WTC11 (cell line): ENCODE results near the gene FIS1. TPM values are rescaled to one million over a fixed set of nuclear protein-coding genes. Genes with fewer than 3 reads are reported as not detected.

Experiments
- ATF1 ChIP-seq: sonication (generic); formaldehyde crosslinking; IDR thresholded peaks from 2 replicates; pipeline ENCODE4 v1.8.1; 2023; ENCODE audit warnings: mild to moderate bottlenecking, moderate library complexity, missing genetic modification reagents
- CBFB ChIP-seq: sonication (generic); formaldehyde crosslinking; IDR thresholded peaks from 2 replicates; pipeline ENCODE4 v1.8.1; 2022; ENCODE audit warnings: mild to moderate bottlenecking, low read depth, missing genetic modification reagents
- CREB1 ChIP-seq: sonication (generic); formaldehyde crosslinking; IDR thresholded peaks from 2 replicates; pipeline ENCODE4 v1.8.0; 2023; ENCODE audit warnings: mild to moderate bottlenecking, missing genetic modification reagents
- CREM ChIP-seq: sonication (generic); formaldehyde crosslinking; IDR thresholded peaks from 2 replicates; pipeline ENCODE4 v1.8.1; 2022; ENCODE audit warnings: mild to moderate bottlenecking, missing genetic modification reagents, moderate library complexity
- EMX1 ChIP-seq: fragments of 250-450 bp; sonication (Bioruptor Pico); IDR thresholded peaks from 2 replicates; pipeline ENCODE4 v1.8.0; 2021; ENCODE audit warnings: mild to moderate bottlenecking
- ETV6 ChIP-seq: sonication (generic); formaldehyde crosslinking; IDR thresholded peaks from 2 replicates; pipeline ENCODE4 v1.8.1; 2022; ENCODE audit warnings: mild to moderate bottlenecking, missing genetic modification reagents
- FOXJ3 ChIP-seq: sonication (generic); formaldehyde crosslinking; IDR thresholded peaks from 2 replicates; pipeline ENCODE4 v1.9.0; 2021; ENCODE audit warnings: missing genetic modification reagents, mild to moderate bottlenecking, borderline replicate concordance
- FOXP1 ChIP-seq: sonication (generic); formaldehyde crosslinking; IDR thresholded peaks from 2 replicates; pipeline ENCODE4 v1.8.0; 2022; ENCODE audit warnings: missing genetic modification reagents, mild to moderate bottlenecking, moderate library complexity, borderline replicate concordance
- GABPB1 ChIP-seq: sonication (generic); formaldehyde crosslinking; IDR thresholded peaks from 2 replicates; pipeline ENCODE4 v1.8.1; 2023; ENCODE audit warnings: mild to moderate bottlenecking, missing genetic modification reagents
- JAZF1 ChIP-seq: fragments of 250-450 bp; sonication (Bioruptor Pico); IDR thresholded peaks from 2 replicates; pipeline ENCODE4 v1.9.0; 2021; ENCODE audit warnings: moderate library complexity, mild to moderate bottlenecking, inconsistent platforms
- MYBL2 ChIP-seq: sonication (generic); formaldehyde crosslinking; IDR thresholded peaks from 2 replicates; pipeline ENCODE4 v1.8.1; 2023; ENCODE audit warnings: mild to moderate bottlenecking, moderate library complexity, missing genetic modification reagents
- NFATC4 ChIP-seq: fragments of 250-450 bp; sonication (Bioruptor Pico); IDR thresholded peaks from 2 replicates; pipeline ENCODE4 v1.9.0; 2021; ENCODE audit warnings: mild to moderate bottlenecking
- NR2C2 ChIP-seq: sonication (generic); formaldehyde crosslinking; IDR thresholded peaks from 2 replicates; pipeline ENCODE4 v1.8.0; 2022; ENCODE audit warnings: mild to moderate bottlenecking, missing genetic modification reagents
- RELA ChIP-seq: sonication (generic); formaldehyde crosslinking; IDR thresholded peaks from 2 replicates; pipeline ENCODE4 v1.8.1; 2022; ENCODE audit warnings: missing genetic modification reagents, mild to moderate bottlenecking, borderline replicate concordance
- TCF7 ChIP-seq: sonication (generic); formaldehyde crosslinking; IDR thresholded peaks from 2 replicates; pipeline ENCODE4 v1.8.0; 2022; ENCODE audit warnings: mild to moderate bottlenecking, low read depth, missing genetic modification reagents, moderate library complexity
- ZNF121 ChIP-seq: sonication (generic); formaldehyde crosslinking; IDR thresholded peaks from 2 replicates; pipeline ENCODE4 v1.8.0; 2023; ENCODE audit warnings: missing genetic modification reagents
- ZNF423 ChIP-seq: fragments of 250-450 bp; sonication (Bioruptor Pico); IDR thresholded peaks from 2 replicates; pipeline ENCODE4 v2.1.2; 2022; ENCODE audit warnings: mild to moderate bottlenecking, moderate library complexity
- total RNA-seq: library from RNA; stranded (reverse); gene quantifications from 3 replicates; pipeline ENCODE4 v1.2.3, GENCODE V29; 2021
- TF ChIP-seq, protein P1 (sequence below): sonication (generic); formaldehyde crosslinking; IDR thresholded peaks from 2 replicates; pipeline ENCODE4 v1.8.1; 2022; ENCODE audit warnings: mild to moderate bottlenecking, missing genetic modification reagents, moderate library complexity, borderline replicate concordance
- TF ChIP-seq, protein P2 (sequence below): sonication (generic); formaldehyde crosslinking; IDR thresholded peaks from 2 replicates; pipeline ENCODE4 v1.8.1; 2023; ENCODE audit warnings: mild to moderate bottlenecking, missing genetic modification reagents, moderate library complexity
- TF ChIP-seq, protein P3 (sequence below): sonication (generic); formaldehyde crosslinking; conservative IDR thresholded peaks from 2 replicates; pipeline ENCODE4 v1.8.1; 2023; ENCODE audit warnings: mild to moderate bottlenecking, low read depth, missing genetic modification reagents, moderate library complexity
- TF ChIP-seq, protein P4 (sequence below): sonication (generic); formaldehyde crosslinking; IDR thresholded peaks from 2 replicates; pipeline ENCODE4 v1.8.0; 2022; ENCODE audit warnings: mild to moderate bottlenecking, missing genetic modification reagents
- TF ChIP-seq, protein P5 (sequence below): fragments of 250-450 bp; sonication (Bioruptor Pico); conservative IDR thresholded peaks from 2 replicates; pipeline ENCODE4 v1.9.0; 2021; ENCODE audit warnings: mild to moderate bottlenecking
- TF ChIP-seq, protein P6 (sequence below): sonication (generic); formaldehyde crosslinking; IDR thresholded peaks from 2 replicates; pipeline ENCODE4 v1.8.1; 2022; ENCODE audit warnings: low read depth, missing genetic modification reagents, borderline replicate concordance
- TF ChIP-seq, protein P7 (sequence below): sonication (generic); formaldehyde crosslinking; IDR thresholded peaks from 2 replicates; pipeline ENCODE4 v1.8.1; 2022; ENCODE audit warnings: low read depth, mild to moderate bottlenecking, moderate library complexity, missing genetic modification reagents, borderline replicate concordance
- TF ChIP-seq, protein P8 (sequence below): sonication (generic); formaldehyde crosslinking; IDR thresholded peaks from 2 replicates; pipeline ENCODE4 v1.8.0; 2023; ENCODE audit warnings: missing genetic modification reagents
- TF ChIP-seq, protein P9 (sequence below): sonication (generic); formaldehyde crosslinking; conservative IDR thresholded peaks from 2 replicates; pipeline ENCODE4 v1.8.1; 2022; ENCODE audit warnings: mild to moderate bottlenecking, missing genetic modification reagents

Gene FIS1
- total RNA-seq, 1 experiment from 2014 or later = 123 TPM

DNA sequence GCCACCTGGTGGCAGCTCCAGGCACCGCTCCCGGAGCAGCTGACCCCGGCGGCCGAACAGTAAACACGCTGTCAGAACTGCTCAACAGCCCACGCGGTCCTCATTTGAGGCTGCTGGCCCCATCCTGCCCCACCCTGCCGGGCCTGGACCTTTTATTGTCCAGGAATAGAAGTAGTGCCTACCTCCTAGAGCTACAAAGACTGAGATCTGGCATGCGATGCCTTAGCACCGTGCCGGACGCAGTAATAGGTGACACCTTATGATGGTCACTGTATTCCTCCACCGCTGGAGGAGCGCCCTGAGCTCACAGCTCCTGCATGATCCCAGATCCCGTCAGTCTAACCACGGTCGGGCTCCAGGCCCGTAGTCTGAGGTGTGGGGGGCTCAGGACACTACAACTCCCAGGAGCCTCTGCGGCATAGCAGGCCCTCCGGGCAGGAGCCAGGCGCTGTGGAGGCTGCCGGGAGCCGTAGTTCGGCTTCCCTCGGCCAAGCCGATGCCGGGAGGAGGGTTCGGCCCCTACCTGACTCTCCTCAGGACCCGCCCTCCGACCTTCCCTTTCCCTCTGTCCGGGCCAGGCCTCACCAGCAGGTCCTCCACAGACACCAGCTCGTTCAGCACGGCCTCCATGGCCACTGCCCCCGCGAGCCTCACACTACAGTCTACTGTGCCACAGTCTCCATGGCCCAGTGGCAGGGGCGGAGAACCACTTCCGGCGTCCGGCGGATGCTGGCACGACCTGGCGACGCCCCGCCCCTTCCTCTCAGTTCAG is at the start of gene FIS1 (continued):
- TF ChIP-seq, protein P1, sequence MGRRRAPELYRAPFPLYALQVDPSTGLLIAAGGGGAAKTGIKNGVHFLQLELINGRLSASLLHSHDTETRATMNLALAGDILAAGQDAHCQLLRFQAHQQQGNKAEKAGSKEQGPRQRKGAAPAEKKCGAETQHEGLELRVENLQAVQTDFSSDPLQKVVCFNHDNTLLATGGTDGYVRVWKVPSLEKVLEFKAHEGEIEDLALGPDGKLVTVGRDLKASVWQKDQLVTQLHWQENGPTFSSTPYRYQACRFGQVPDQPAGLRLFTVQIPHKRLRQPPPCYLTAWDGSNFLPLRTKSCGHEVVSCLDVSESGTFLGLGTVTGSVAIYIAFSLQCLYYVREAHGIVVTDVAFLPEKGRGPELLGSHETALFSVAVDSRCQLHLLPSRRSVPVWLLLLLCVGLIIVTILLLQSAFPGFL (CRISPR knock-in tag) = no peak
- no peak for TF ChIP-seq TCF7 (CRISPR knock-in tag)
- TF ChIP-seq RELA = peak; percentile 44; the same call in 1 of the 2 replicates
- no peak for TF ChIP-seq ATF1 (CRISPR knock-in tag)
- no peak for TF ChIP-seq NFATC4
- TF ChIP-seq ZNF121 (CRISPR knock-in tag) = no peak
- TF ChIP-seq, protein P2, sequence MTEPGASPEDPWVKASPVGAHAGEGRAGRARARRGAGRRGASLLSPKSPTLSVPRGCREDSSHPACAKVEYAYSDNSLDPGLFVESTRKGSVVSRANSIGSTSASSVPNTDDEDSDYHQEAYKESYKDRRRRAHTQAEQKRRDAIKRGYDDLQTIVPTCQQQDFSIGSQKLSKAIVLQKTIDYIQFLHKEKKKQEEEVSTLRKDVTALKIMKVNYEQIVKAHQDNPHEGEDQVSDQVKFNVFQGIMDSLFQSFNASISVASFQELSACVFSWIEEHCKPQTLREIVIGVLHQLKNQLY (CRISPR knock-in tag) = no peak
- TF ChIP-seq CREM (CRISPR knock-in tag) = no peak
- TF ChIP-seq, protein P3, sequence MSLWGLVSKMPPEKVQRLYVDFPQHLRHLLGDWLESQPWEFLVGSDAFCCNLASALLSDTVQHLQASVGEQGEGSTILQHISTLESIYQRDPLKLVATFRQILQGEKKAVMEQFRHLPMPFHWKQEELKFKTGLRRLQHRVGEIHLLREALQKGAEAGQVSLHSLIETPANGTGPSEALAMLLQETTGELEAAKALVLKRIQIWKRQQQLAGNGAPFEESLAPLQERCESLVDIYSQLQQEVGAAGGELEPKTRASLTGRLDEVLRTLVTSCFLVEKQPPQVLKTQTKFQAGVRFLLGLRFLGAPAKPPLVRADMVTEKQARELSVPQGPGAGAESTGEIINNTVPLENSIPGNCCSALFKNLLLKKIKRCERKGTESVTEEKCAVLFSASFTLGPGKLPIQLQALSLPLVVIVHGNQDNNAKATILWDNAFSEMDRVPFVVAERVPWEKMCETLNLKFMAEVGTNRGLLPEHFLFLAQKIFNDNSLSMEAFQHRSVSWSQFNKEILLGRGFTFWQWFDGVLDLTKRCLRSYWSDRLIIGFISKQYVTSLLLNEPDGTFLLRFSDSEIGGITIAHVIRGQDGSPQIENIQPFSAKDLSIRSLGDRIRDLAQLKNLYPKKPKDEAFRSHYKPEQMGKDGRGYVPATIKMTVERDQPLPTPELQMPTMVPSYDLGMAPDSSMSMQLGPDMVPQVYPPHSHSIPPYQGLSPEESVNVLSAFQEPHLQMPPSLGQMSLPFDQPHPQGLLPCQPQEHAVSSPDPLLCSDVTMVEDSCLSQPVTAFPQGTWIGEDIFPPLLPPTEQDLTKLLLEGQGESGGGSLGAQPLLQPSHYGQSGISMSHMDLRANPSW = no peak
- no peak for TF ChIP-seq FOXJ3 (CRISPR knock-in tag)
- TF ChIP-seq FOXP1 (CRISPR knock-in tag) = no peak
- 0 out of 2 replicates have a peak, but pooled peaks have one; percentile 60 for TF ChIP-seq EMX1
- TF ChIP-seq ETV6 (CRISPR knock-in tag) = no peak
- TF ChIP-seq, protein P4, sequence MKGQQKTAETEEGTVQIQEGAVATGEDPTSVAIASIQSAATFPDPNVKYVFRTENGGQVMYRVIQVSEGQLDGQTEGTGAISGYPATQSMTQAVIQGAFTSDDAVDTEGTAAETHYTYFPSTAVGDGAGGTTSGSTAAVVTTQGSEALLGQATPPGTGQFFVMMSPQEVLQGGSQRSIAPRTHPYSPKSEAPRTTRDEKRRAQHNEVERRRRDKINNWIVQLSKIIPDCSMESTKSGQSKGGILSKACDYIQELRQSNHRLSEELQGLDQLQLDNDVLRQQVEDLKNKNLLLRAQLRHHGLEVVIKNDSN (CRISPR knock-in tag) = no peak; the same call in 1 of the 2 replicates
- TF ChIP-seq GABPB1 = peak; percentile 71
- TF ChIP-seq CBFB (CRISPR knock-in tag) = 0 out of 2 replicates have a peak, but pooled peaks have one; percentile 2
- TF ChIP-seq, protein P5, sequence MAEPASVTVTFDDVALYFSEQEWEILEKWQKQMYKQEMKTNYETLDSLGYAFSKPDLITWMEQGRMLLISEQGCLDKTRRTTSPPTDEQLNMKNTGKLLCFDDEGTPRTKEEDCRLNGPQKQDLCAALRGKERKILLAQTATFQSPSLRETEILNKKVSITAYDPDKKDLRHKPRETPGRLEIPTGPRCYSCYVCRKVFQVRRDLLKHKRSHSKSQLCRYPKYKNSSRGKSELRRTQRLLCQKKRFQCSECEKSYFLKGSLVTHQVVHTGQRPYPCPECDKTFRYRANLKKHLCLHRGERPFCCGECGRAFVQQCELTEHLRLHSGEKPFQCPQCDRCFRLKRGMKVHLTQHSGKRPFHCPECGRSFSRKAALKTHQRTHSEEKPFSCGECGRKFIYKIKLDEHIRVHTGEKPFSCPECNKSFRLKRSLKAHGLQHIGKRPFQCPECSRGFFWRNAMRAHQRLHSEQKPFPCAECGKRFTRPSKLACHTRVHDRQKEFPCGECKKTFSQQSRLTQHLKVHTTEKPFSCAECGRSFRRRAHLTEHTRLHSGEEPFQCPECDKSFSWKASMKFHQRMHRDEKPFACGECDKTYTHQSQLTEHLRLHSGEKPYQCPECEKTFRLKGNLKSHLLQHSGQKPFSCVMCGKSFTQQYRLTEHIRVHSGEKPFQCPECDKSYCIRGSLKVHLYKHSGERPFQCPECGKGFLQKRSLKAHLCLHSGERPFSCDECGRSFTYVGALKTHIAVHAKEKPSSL (CRISPR knock-in tag) = no peak
- TF ChIP-seq, protein P6, sequence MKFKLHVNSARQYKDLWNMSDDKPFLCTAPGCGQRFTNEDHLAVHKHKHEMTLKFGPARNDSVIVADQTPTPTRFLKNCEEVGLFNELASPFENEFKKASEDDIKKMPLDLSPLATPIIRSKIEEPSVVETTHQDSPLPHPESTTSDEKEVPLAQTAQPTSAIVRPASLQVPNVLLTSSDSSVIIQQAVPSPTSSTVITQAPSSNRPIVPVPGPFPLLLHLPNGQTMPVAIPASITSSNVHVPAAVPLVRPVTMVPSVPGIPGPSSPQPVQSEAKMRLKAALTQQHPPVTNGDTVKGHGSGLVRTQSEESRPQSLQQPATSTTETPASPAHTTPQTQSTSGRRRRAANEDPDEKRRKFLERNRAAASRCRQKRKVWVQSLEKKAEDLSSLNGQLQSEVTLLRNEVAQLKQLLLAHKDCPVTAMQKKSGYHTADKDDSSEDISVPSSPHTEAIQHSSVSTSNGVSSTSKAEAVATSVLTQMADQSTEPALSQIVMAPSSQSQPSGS = no peak
- TF ChIP-seq MYBL2 (CRISPR knock-in tag) = peak; percentile 27; the same call in 1 of the 2 replicates
- TF ChIP-seq JAZF1 = no peak
- TF ChIP-seq NR2C2 (CRISPR knock-in tag) = no peak
- 0 out of 2 replicates have a peak, but pooled peaks have one; percentile 14 for TF ChIP-seq CREB1 (CRISPR knock-in tag)
- TF ChIP-seq, protein P7, sequence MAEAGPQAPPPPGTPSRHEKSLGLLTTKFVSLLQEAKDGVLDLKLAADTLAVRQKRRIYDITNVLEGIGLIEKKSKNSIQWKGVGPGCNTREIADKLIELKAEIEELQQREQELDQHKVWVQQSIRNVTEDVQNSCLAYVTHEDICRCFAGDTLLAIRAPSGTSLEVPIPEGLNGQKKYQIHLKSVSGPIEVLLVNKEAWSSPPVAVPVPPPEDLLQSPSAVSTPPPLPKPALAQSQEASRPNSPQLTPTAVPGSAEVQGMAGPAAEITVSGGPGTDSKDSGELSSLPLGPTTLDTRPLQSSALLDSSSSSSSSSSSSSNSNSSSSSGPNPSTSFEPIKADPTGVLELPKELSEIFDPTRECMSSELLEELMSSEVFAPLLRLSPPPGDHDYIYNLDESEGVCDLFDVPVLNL = no peak
- TF ChIP-seq, protein P8, sequence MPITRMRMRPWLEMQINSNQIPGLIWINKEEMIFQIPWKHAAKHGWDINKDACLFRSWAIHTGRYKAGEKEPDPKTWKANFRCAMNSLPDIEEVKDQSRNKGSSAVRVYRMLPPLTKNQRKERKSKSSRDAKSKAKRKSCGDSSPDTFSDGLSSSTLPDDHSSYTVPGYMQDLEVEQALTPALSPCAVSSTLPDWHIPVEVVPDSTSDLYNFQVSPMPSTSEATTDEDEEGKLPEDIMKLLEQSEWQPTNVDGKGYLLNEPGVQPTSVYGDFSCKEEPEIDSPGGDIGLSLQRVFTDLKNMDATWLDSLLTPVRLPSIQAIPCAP (CRISPR knock-in tag) = no peak
- TF ChIP-seq, protein P9, sequence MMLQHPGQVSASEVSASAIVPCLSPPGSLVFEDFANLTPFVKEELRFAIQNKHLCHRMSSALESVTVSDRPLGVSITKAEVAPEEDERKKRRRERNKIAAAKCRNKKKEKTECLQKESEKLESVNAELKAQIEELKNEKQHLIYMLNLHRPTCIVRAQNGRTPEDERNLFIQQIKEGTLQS (CRISPR knock-in tag) = no peak
- no peak for TF ChIP-seq ZNF423
